GM23338 (cell line): ENCODE data around the gene NRN1L. TPM values are rescaled to one million over a fixed set of nuclear protein-coding genes. Genes with fewer than 3 reads are reported as not detected.

Experiments
- ATAC-seq: fragments of 200-7000 bp; cut with Tn5 transposase; 3 replicates; pipeline ENCODE4 v1.9.1; 2020
- DNase-seq: peaks from one replicate; pipeline ENCODE4 v3.0.0-alpha.2; 2015; ENCODE audit warnings: low spot score
- H2AFZ ChIP-seq: fragments of 200-600 bp; sonication (generic); 2 replicates; pipeline ENCODE4 v1.8.0; 2016; ENCODE audit warnings: antibody characterized with exemption, mild to moderate bottlenecking, moderate library complexity
- H3F3A ChIP-seq: fragments of 200-600 bp; sonication (generic); replicated peaks from 2 replicates; pipeline ENCODE4 v1.8.0; 2017; ENCODE audit warnings: antibody characterized with exemption, mixed run types, low read depth
- H3K27ac ChIP-seq: fragments of 200-600 bp; sonication (generic); 2 replicates; pipeline ENCODE4 v1.6.1; 2016; ENCODE audit warnings: low read depth
- H3K27me3 ChIP-seq: fragments of 200-600 bp; sonication (generic); 2 replicates; pipeline ENCODE4 v1.8.0; 2016; ENCODE audit warnings: mild to moderate bottlenecking, mixed run types, moderate library complexity; ENCODE audit not compliant: insufficient read depth
- H3K36me3 ChIP-seq: fragments of 200-600 bp; sonication (generic); 2 replicates; pipeline ENCODE4 v1.8.0; 2016; ENCODE audit warnings: mild to moderate bottlenecking; ENCODE audit not compliant: insufficient read depth
- H3K4me1 ChIP-seq: fragments of 200-600 bp; sonication (generic); 2 replicates; pipeline ENCODE4 v1.8.0; 2016; ENCODE audit warnings: mild to moderate bottlenecking, moderate library complexity; ENCODE audit not compliant: insufficient read depth
- H3K4me2 ChIP-seq: fragments of 200-600 bp; sonication (generic); 2 replicates; pipeline ENCODE4 v1.7.1; 2017; ENCODE audit warnings: mixed run types
- H3K4me3 ChIP-seq: fragments of 200-600 bp; sonication (generic); 2 replicates; pipeline ENCODE4 v1.6.1; 2016; ENCODE audit warnings: mixed run types
- H3K79me2 ChIP-seq: fragments of 200-600 bp; sonication (generic); replicated peaks from 2 replicates; pipeline ENCODE4 v1.8.0; 2017; ENCODE audit warnings: mild to moderate bottlenecking; ENCODE audit not compliant: insufficient read depth
- H3K9me2 ChIP-seq: fragments of 200-600 bp; sonication (generic); 2 replicates; pipeline ENCODE4 v1.8.0; 2017; ENCODE audit not compliant: insufficient read depth
- H4K20me1 ChIP-seq: fragments of 200-600 bp; sonication (generic); replicated peaks from 2 replicates; pipeline ENCODE4 v1.8.0; 2017; ENCODE audit warnings: mild to moderate bottlenecking; ENCODE audit not compliant: insufficient read depth
- H3K27ac Mint-ChIP-seq: 2 replicates; pipeline ENCODE4 v1.8.0; 2020; ENCODE audit warnings: inconsistent platforms, mild to moderate bottlenecking, moderate library complexity, mixed read lengths
- H3K27me3 Mint-ChIP-seq: 3 replicates; pipeline ENCODE4 v1.8.0; 2022; ENCODE audit warnings: low read depth, mild to moderate bottlenecking, moderate library complexity, mixed read lengths, inconsistent platforms; ENCODE audit not compliant: insufficient read depth, poor library complexity
- H3K36me3 Mint-ChIP-seq: 3 replicates; pipeline ENCODE4 v1.8.0; 2021; ENCODE audit warnings: low read depth, mild to moderate bottlenecking, inconsistent platforms, moderate library complexity, mixed read lengths
- H3K4me1 Mint-ChIP-seq: 3 replicates; pipeline ENCODE4 v1.8.0; 2020; ENCODE audit warnings: mild to moderate bottlenecking, inconsistent platforms, mixed read lengths
- H3K4me3 Mint-ChIP-seq: 3 replicates; pipeline ENCODE4 v1.8.0; 2021; ENCODE audit warnings: moderate library complexity, mild to moderate bottlenecking, inconsistent platforms, mixed read lengths
- H3K9me3 Mint-ChIP-seq: 3 replicates; pipeline ENCODE4 v1.8.0; 2020; ENCODE audit warnings: moderate library complexity, mild to moderate bottlenecking, inconsistent platforms, mixed read lengths
- CREB1 ChIP-seq: fragments of 250-450 bp; sonication (Bioruptor Pico); IDR thresholded peaks from 2 replicates; pipeline ENCODE4 v1.5.0; 2020; ENCODE audit warnings: low read depth, mild to moderate bottlenecking, moderate library complexity
- CTCF ChIP-seq, 2 experiments: fragments of 200-600 bp in 1 of 2; sonication (generic) in 1 of 2; conservative IDR thresholded peaks; 2 replicates each; pipeline versions ENCODE4 v1.5.1 to v1.6.1; 2016 to 2017; ENCODE audit warnings: antibody characterized with exemption in 2 of 2, low read depth in 2 of 2, mild to moderate bottlenecking in 2 of 2, moderate library complexity in 1 of 2
- EZH2phosphoT487 ChIP-seq: fragments of 200-600 bp; sonication (generic); IDR thresholded peaks from one replicate; pipeline ENCODE4 v1.8.1; 2018; ENCODE audit warnings: antibody characterized with exemption; ENCODE audit not compliant: unreplicated experiment
- POLR2AphosphoS5 ChIP-seq: IDR thresholded peaks from 2 replicates; pipeline ENCODE4 v1.6.1; 2016; ENCODE audit warnings: antibody characterized with exemption, low read depth
- polyA plus RNA-seq: library from polyadenylated mRNA; unstranded; fragments of >200 nt; fragmentation: Nextera tagmentation; extraction: Ambion mirVana; gene quantifications from 2 replicates; pipeline ENCODE4 v1.2.1, GENCODE V29; 2016
- total RNA-seq: library from RNA; depleted of rRNA; stranded (reverse); fragments of >200 nt; shearing (Covaris generic); gene quantifications from 2 replicates; pipeline ENCODE4 v1.2.3, GENCODE V29; 2014
- TF ChIP-seq, protein P1 (sequence below): fragments of 250-450 bp; sonication (Bioruptor Pico); IDR thresholded peaks from 2 replicates; pipeline ENCODE4 v1.5.0; 2020; ENCODE audit warnings: mild to moderate bottlenecking, moderate library complexity
- TF ChIP-seq, protein P2 (sequence below): IDR thresholded peaks from one replicate; pipeline ENCODE4 v1.6.1; 2018; ENCODE audit warnings: antibody characterized with exemption; ENCODE audit not compliant: unreplicated experiment
- TF ChIP-seq, protein P3 (sequence below): IDR thresholded peaks from 2 replicates; pipeline ENCODE4 v1.6.1; 2016; ENCODE audit warnings: antibody characterized with exemption

Gene NRN1L
- total and polyA plus RNA-seq, 2 experiments from 2014 or later = 14.0 to 26.1 TPM

- Histone ChIP-seq H3K4me3 (no peak overlapping the region), H4K20me1 (peaks cover 4% of the 10 kb centered on the region; the same call in 1 of the 2 replicates), H3K4me1 (no peaks in the 10 kb centered on the region), H3K36me3 (no peaks in the 10 kb centered on the region; the same call in 1 of the 2 replicates), H3F3A (0 out of 2 replicates have a peak, but pooled peaks cover 3% of the 10 kb centered on the region), H3K27ac (no peak overlapping the region), H3K9me2 (no peaks in the 10 kb centered on the region), H3K27me3 (no peaks in the 10 kb centered on the region), H3K4me2 (no peak overlapping the region), H2AFZ (no peak overlapping the region), H3K79me2 (0 out of 2 replicates have a peak, but pooled peaks cover 3% of the 10 kb centered on the region)
- no peak overlapping the region for H3K4me3 Mint-ChIP-seq
- no peak overlapping the region for H3K27ac Mint-ChIP-seq
- peaks cover 19% of the 10 kb centered on the region for H3K36me3 Mint-ChIP-seq
- no peak for DNase-seq
- no peaks in the 10 kb centered on the region for H3K9me3 Mint-ChIP-seq
- no peak for ATAC-seq
- H3K27me3 Mint-ChIP-seq = no peaks in the 10 kb centered on the region
- H3K4me1 Mint-ChIP-seq = peaks cover 3% of the 10 kb centered on the region; the same call in 2 of the 3 replicates
- TF ChIP-seq, protein P1, sequence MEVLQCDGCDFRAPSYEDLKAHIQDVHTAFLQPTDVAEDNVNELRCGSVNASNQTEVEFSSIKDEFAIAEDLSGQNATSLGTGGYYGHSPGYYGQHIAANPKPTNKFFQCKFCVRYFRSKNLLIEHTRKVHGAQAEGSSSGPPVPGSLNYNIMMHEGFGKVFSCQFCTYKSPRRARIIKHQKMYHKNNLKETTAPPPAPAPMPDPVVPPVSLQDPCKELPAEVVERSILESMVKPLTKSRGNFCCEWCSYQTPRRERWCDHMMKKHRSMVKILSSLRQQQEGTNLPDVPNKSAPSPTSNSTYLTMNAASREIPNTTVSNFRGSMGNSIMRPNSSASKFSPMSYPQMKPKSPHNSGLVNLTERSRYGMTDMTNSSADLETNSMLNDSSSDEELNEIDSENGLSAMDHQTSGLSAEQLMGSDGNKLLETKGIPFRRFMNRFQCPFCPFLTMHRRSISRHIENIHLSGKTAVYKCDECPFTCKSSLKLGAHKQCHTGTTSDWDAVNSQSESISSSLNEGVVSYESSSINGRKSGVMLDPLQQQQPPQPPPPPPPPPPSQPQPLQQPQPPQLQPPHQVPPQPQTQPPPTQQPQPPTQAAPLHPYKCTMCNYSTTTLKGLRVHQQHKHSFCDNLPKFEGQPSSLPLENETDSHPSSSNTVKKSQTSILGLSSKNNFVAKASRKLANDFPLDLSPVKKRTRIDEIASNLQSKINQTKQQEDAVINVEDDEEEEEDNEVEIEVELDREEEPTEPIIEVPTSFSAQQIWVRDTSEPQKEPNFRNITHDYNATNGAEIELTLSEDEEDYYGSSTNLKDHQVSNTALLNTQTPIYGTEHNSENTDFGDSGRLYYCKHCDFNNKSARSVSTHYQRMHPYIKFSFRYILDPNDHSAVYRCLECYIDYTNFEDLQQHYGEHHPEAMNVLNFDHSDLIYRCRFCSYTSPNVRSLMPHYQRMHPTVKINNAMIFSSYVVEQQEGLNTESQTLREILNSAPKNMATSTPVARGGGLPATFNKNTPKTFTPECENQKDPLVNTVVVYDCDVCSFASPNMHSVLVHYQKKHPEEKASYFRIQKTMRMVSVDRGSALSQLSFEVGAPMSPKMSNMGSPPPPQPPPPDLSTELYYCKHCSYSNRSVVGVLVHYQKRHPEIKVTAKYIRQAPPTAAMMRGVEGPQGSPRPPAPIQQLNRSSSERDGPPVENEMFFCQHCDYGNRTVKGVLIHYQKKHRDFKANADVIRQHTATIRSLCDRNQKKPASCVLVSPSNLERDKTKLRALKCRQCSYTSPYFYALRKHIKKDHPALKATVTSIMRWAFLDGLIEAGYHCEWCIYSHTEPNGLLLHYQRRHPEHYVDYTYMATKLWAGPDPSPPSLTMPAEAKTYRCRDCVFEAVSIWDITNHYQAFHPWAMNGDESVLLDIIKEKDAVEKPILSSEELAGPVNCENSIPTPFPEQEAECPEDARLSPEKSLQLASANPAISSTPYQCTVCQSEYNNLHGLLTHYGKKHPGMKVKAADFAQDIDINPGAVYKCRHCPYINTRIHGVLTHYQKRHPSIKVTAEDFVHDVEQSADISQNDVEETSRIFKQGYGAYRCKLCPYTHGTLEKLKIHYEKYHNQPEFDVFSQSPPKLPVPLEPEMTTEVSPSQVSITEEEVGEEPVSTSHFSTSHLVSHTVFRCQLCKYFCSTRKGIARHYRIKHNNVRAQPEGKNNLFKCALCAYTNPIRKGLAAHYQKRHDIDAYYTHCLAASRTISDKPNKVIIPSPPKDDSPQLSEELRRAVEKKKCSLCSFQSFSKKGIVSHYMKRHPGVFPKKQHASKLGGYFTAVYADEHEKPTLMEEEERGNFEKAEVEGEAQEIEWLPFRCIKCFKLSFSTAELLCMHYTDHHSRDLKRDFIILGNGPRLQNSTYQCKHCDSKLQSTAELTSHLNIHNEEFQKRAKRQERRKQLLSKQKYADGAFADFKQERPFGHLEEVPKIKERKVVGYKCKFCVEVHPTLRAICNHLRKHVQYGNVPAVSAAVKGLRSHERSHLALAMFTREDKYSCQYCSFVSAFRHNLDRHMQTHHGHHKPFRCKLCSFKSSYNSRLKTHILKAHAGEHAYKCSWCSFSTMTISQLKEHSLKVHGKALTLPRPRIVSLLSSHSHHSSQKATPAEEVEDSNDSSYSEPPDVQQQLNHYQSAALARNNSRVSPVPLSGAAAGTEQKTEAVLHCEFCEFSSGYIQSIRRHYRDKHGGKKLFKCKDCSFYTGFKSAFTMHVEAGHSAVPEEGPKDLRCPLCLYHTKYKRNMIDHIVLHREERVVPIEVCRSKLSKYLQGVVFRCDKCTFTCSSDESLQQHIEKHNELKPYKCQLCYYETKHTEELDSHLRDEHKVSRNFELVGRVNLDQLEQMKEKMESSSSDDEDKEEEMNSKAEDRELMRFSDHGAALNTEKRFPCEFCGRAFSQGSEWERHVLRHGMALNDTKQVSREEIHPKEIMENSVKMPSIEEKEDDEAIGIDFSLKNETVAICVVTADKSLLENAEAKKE = no peak
Measured at GRCh38 chr16:67909056-67909742, 24.5 kb downstream of the NRN1L start.

DNA sequence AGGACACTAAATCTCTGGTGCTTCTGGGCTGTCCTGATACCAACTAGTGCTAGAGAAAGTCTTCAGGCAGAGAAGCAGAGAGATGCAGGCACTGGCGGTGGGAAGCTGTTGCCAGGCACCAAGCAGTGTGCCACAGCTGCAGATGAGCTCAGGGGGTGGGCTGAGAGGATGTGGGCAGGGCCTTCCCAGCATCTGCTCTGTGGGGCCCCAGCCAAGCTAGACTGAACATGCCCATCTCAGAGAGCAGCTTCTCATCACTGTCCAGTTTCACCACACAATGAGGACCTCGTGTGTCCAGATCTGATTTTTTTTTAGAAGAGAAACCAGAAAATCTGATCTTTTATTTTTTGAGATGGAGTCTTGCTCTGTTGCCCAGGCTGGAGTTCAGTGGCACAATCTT lies 25.5 kb downstream of the NRN1L start:
- ATAC-seq = no peak
- no peak overlapping the region for H3K4me2 ChIP-seq
- no peak overlapping the region for H3K27ac ChIP-seq
- H3K9me2 ChIP-seq = no peaks in the 10 kb centered on the region
- peaks cover 10% of the 10 kb centered on the region for H3K4me1 Mint-ChIP-seq
- H3K27me3 ChIP-seq = no peaks in the 10 kb centered on the region
- H3K36me3 ChIP-seq = no peaks in the 10 kb centered on the region; the same call in 1 of the 2 replicates
- peaks cover 9% of the 10 kb centered on the region; the same call in 1 of the 2 replicates for H3K4me1 ChIP-seq
- 0 out of 2 replicates have a peak, but pooled peaks cover 3% of the 10 kb centered on the region for H3K79me2 ChIP-seq
- peaks cover 19% of the 10 kb centered on the region for H3K36me3 Mint-ChIP-seq
- no peak overlapping the region for H3K27ac Mint-ChIP-seq
- H2AFZ ChIP-seq = no peak overlapping the region
- H3K9me3 Mint-ChIP-seq = no peaks in the 10 kb centered on the region
- H3K4me3 Mint-ChIP-seq = no peak overlapping the region
- DNase-seq = no peak
- H3K27me3 Mint-ChIP-seq = no peaks in the 10 kb centered on the region
- no peak overlapping the region for H3K4me3 ChIP-seq
- H4K20me1 ChIP-seq = peaks cover 4% of the 10 kb centered on the region; the same call in 1 of the 2 replicates
- 0 out of 2 replicates have a peak, but pooled peaks cover 3% of the 10 kb centered on the region for H3F3A ChIP-seq
- no peak for TF ChIP-seq CTCF (conservative IDR thresholded peaks at IDR 0.05; ENCODE audit: low read depth in 2 of 2)
- TF ChIP-seq POLR2AphosphoS5 = no peak
- TF ChIP-seq, protein P2, sequence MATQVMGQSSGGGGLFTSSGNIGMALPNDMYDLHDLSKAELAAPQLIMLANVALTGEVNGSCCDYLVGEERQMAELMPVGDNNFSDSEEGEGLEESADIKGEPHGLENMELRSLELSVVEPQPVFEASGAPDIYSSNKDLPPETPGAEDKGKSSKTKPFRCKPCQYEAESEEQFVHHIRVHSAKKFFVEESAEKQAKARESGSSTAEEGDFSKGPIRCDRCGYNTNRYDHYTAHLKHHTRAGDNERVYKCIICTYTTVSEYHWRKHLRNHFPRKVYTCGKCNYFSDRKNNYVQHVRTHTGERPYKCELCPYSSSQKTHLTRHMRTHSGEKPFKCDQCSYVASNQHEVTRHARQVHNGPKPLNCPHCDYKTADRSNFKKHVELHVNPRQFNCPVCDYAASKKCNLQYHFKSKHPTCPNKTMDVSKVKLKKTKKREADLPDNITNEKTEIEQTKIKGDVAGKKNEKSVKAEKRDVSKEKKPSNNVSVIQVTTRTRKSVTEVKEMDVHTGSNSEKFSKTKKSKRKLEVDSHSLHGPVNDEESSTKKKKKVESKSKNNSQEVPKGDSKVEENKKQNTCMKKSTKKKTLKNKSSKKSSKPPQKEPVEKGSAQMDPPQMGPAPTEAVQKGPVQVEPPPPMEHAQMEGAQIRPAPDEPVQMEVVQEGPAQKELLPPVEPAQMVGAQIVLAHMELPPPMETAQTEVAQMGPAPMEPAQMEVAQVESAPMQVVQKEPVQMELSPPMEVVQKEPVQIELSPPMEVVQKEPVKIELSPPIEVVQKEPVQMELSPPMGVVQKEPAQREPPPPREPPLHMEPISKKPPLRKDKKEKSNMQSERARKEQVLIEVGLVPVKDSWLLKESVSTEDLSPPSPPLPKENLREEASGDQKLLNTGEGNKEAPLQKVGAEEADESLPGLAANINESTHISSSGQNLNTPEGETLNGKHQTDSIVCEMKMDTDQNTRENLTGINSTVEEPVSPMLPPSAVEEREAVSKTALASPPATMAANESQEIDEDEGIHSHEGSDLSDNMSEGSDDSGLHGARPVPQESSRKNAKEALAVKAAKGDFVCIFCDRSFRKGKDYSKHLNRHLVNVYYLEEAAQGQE = no peak
- TF ChIP-seq, protein P3, sequence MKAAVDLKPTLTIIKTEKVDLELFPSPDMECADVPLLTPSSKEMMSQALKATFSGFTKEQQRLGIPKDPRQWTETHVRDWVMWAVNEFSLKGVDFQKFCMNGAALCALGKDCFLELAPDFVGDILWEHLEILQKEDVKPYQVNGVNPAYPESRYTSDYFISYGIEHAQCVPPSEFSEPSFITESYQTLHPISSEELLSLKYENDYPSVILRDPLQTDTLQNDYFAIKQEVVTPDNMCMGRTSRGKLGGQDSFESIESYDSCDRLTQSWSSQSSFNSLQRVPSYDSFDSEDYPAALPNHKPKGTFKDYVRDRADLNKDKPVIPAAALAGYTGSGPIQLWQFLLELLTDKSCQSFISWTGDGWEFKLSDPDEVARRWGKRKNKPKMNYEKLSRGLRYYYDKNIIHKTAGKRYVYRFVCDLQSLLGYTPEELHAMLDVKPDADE = no peak
- TF ChIP-seq CREB1 (CRISPR knock-in tag) = no peak
- no peak for TF ChIP-seq EZH2phosphoT487
